Measurements from ENCODE around the gene OBSCN. TPM values are rescaled to one million over a fixed set of nuclear protein-coding genes. Genes with fewer than 3 reads are reported as not detected.

OBSCN gene
- total RNA-seq, 2 experiments from 2014 or later: 29.5 to 45.2 TPM

DNA sequence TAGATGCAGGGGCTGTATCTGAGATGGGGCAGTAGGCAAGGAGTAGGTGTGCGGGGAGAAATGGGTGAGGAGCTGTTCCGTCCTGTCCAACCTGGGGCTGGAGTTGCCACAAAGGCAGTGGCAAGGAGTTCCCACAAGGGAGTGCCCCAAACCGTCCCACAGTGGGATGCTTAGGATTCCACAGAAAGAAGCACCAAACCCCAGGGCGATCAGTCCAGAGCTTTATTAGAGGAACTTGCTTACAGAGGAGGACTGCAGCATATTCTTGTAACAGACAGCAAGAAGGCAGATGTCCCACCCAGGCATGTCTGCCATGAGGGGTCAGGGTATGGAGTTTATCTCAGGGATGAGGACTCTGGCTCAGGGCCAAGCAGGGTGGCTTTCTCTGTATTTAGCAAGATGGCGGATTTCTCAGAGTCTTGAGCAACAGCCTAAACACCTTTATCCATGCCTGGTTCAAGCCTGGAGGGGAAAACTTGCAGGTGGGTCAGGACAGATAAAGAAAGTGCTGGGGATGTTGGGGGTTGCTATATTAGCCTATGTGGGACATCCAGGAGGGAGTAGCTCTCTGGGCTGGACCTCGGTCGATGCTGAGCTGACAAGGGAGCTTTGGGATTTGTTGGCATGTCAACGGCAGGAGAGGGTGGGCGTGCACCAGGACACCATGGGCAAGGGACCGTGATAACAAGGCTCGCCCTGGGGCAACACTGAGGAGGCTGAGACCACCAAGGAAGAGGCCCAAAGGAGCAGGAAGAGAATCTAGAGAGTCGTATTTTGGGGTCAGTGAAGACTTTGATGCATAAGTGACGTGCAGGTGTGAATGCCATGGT is 32.8 kb downstream of the OBSCN start:
- Histone ChIP-seq H3K36me3 (ENCODE audit: insufficient read depth, low read length) (peaks cover 87% of the 10 kb centered on the region), H3K4me1 (ENCODE audit: insufficient read depth, low read length, poor library complexity, severe bottlenecking) (no peaks in the 10 kb centered on the region), H2AFZ (ENCODE audit: low read length) (no peak overlapping the region), H3K27ac (ENCODE audit: low read depth, low read length, poor library complexity, severe bottlenecking) (no peak overlapping the region), H3K4me2 (ENCODE audit: low read length) (no peak overlapping the region), H3K9me2 (ENCODE audit: insufficient read depth, low read length) (no peaks in the 10 kb centered on the region), H3K9me3 (ENCODE audit: low read length) (peaks cover 58% of the 10 kb centered on the region), H4K20me1 (ENCODE audit: insufficient read depth, low read length) (no peaks in the 10 kb centered on the region), H3K4me3 (ENCODE audit: low read depth, low read length, poor library complexity, severe bottlenecking) (no peak overlapping the region), H3K79me2 (ENCODE audit: insufficient read depth, low read depth, low read length) (no peaks in the 10 kb centered on the region)
- DNase-seq (ENCODE audit: low spot score): no peak
- no peak for TF ChIP-seq EZH2phosphoT487 (IDR thresholded peaks at IDR 0.05; ENCODE audit: borderline replicate concordance, low read depth, low read length)
- TF ChIP-seq, protein P1, sequence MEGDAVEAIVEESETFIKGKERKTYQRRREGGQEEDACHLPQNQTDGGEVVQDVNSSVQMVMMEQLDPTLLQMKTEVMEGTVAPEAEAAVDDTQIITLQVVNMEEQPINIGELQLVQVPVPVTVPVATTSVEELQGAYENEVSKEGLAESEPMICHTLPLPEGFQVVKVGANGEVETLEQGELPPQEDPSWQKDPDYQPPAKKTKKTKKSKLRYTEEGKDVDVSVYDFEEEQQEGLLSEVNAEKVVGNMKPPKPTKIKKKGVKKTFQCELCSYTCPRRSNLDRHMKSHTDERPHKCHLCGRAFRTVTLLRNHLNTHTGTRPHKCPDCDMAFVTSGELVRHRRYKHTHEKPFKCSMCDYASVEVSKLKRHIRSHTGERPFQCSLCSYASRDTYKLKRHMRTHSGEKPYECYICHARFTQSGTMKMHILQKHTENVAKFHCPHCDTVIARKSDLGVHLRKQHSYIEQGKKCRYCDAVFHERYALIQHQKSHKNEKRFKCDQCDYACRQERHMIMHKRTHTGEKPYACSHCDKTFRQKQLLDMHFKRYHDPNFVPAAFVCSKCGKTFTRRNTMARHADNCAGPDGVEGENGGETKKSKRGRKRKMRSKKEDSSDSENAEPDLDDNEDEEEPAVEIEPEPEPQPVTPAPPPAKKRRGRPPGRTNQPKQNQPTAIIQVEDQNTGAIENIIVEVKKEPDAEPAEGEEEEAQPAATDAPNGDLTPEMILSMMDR (conservative IDR thresholded peaks at IDR 0.05; ENCODE audit: low read length): no peak
- BruUV-seq (replicated peaks): no TSS peak
- ChIA-PET CTCF (ENCODE audit: unreplicated experiment) (no interaction called here), POLR2A (interaction anchor here (0.5 to 0.7 kb wide), 2 partner anchors 10 to 106 kb away, joined by 4 to 5 read pairs; no protein-coding TSS in a partner anchor)
- intact Hi-C loops (cut with micrococcal nuclease; ENCODE audit: unreplicated experiment): no loop called here

DNA sequence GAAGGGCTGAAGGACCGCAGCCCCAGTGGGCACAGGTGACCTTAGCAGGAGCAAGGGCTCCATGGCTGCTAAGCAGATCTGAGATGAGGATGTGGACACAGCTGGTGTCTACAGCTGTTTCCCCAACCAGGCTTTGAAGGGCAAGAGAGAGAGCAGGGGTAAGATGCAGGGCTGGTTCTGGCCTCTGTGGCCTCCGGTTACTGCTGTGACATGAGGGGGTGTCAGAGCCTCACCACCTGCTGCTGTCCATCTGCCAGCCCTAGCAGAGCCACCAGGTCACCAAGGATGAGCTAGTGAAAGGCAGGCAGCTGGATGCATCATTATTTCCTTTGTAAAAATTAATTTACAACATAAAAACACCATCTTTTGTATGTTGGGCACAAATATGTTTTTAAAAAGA is 33.4 kb downstream of the OBSCN start:
- no peak for DNase-seq (ENCODE audit: low spot score)
- Histone ChIP-seq H3K79me2 (ENCODE audit: insufficient read depth, low read depth, low read length) (no peaks in the 10 kb centered on the region), H4K20me1 (ENCODE audit: insufficient read depth, low read length) (no peaks in the 10 kb centered on the region), H2AFZ (ENCODE audit: low read length) (no peak overlapping the region), H3K36me3 (ENCODE audit: insufficient read depth, low read length) (peaks cover 87% of the 10 kb centered on the region), H3K4me1 (ENCODE audit: insufficient read depth, low read length, poor library complexity, severe bottlenecking) (no peaks in the 10 kb centered on the region), H3K9me3 (ENCODE audit: low read length) (peaks cover 56% of the 10 kb centered on the region), H3K9me2 (ENCODE audit: insufficient read depth, low read length) (no peaks in the 10 kb centered on the region), H3K4me3 (ENCODE audit: low read depth, low read length, poor library complexity, severe bottlenecking) (no peak overlapping the region), H3K27ac (ENCODE audit: low read depth, low read length, poor library complexity, severe bottlenecking) (no peak overlapping the region), H3K4me2 (ENCODE audit: low read length) (no peak overlapping the region)
- ChIA-PET POLR2A (no interaction called here), CTCF (ENCODE audit: unreplicated experiment) (no interaction called here)
- intact Hi-C loops (cut with micrococcal nuclease; ENCODE audit: unreplicated experiment): no loop called here
- no peak for TF ChIP-seq EZH2phosphoT487 (IDR thresholded peaks at IDR 0.05; ENCODE audit: borderline replicate concordance, low read depth, low read length)
- TF ChIP-seq, protein P1 (conservative IDR thresholded peaks at IDR 0.05; ENCODE audit: low read length): no peak
- no TSS peak for BruUV-seq (replicated peaks)

DNA sequence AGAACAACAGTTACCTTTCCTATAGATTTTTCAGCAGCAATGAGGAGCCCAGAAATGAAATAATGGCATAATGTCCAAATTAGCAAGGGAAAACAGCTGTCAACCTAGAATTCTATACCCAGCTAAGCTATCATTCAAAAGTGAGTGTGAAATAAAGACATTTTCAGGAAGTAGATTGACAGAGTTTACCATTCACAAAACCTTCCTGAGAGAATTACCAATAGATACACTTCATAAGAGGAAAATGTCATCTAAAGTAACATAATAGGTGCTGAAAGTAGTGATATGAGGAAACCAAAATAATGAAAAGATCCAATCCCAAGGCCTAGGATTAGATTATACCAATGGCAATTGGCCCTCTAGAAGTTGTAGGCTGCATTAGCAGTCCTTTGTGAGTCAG is 34.6 kb downstream of the OBSCN start:
- ChIA-PET POLR2A (no interaction called here), CTCF (ENCODE audit: unreplicated experiment) (no interaction called here)
- Histone ChIP-seq H3K4me3 (ENCODE audit: low read depth, low read length, poor library complexity, severe bottlenecking) (no peak overlapping the region), H4K20me1 (ENCODE audit: insufficient read depth, low read length) (no peaks in the 10 kb centered on the region), H3K9me2 (ENCODE audit: insufficient read depth, low read length) (no peaks in the 10 kb centered on the region), H3K79me2 (ENCODE audit: insufficient read depth, low read depth, low read length) (no peaks in the 10 kb centered on the region), H2AFZ (ENCODE audit: low read length) (no peak overlapping the region), H3K36me3 (ENCODE audit: insufficient read depth, low read length) (peaks cover 90% of the 10 kb centered on the region), H3K4me2 (ENCODE audit: low read length) (no peak overlapping the region), H3K27ac (ENCODE audit: low read depth, low read length, poor library complexity, severe bottlenecking) (no peak overlapping the region), H3K9me3 (ENCODE audit: low read length) (peaks cover 55% of the 10 kb centered on the region), H3K4me1 (ENCODE audit: insufficient read depth, low read length, poor library complexity, severe bottlenecking) (no peaks in the 10 kb centered on the region)
- BruUV-seq (replicated peaks): no TSS peak
- peak; percentile 22 for DNase-seq (ENCODE audit: low spot score)
- no peak for TF ChIP-seq EZH2phosphoT487 (IDR thresholded peaks at IDR 0.05; ENCODE audit: borderline replicate concordance, low read depth, low read length)
- TF ChIP-seq, protein P1 (conservative IDR thresholded peaks at IDR 0.05; ENCODE audit: low read length): no peak
- intact Hi-C loops (cut with micrococcal nuclease; ENCODE audit: unreplicated experiment): no loop called here

Data from OCI-LY7 (cell line).